NCI-H1105 (cell line): ENCODE results near the gene UBA7.
A peak's percentile ranks its signal among the peaks of the same experiment; 100 is the strongest.

Experiments used
- DNase-seq: peaks from one replicate; lab custom pipeline; 2025; lab: John Stamatoyannopoulos, UW

UBA7 gene

GRCh38 chr3:49805897-49806701, 7.7 kb downstream of the UBA7 start:
- no peak for DNase-seq

DNA sequence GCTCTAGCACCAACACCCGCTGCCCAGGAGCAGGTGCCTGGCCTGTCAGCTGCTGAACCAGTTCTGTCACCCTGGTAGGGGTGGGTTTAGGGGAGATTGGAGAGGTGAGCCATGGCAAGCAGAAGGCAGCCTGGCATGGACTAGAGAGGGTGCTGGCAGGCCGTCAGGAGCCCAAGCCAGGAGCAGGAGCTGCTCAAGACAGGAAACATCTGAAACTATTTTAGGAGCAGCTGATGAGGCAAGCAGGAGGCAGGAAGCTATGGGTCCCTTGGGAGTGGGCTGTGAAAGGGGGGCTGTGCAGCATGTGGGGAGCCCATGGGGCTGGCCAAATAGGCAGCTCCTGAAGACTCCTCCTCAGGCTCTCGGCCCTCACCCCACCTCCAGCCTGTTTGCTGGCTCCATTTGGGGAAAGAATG, 8.4 kb downstream of the UBA7 start:
- no peak for DNase-seq

GRCh38 chr3:49804141-49805041, 9.4 kb downstream of the UBA7 start:
- DNase-seq: no peak

- DNase-seq: peak; percentile 21
Observed at GRCh38 chr3:49803465-49804140, 10.2 kb downstream of the UBA7 start.

GRCh38 chr3:49802719-49803464, 10.9 kb downstream of the UBA7 start, which contains the start of gene INKA1:
Gene INKA1 (plus strand): TSS chr3:49803261. CDS start chr3:49803393, 132 bp downstream.
- DNase-seq: peak; percentile 66

- no peak for DNase-seq
Observed at GRCh38 chr3:49801160-49801559, 12.6 kb downstream of the UBA7 start.

GRCh38 chr3:49799761-49800160, 14.0 kb downstream of the UBA7 start, which contains the start of gene CDHR4:
Gene CDHR4 (minus strand): TSS chr3:49799873. CDS start chr3:49799812, 61 bp downstream.
- no peak for DNase-seq

DNA sequence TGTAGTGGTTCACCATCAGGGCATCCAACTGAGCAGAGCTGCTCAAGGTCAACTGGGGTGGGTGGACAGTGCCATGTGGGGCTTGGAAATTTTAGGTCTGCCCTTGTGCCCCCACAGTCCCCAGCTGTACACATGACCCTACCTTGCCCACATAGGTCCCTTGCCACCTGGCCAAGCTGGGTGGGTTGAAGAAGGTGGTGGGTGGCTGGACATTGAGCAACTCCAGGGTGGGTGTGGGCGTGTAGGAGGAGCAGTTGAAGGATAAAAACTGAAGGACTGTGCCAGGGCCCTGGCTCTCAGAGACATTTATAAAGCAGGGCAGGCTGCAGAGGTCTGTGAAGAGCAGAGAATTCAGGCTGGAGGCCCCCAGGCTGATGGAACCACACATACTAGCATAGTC, 14.6 kb downstream of the UBA7 start:
- no peak for DNase-seq

GRCh38 chr3:49794926-49795905, 18.5 kb downstream of the UBA7 start:
- DNase-seq: no peak

- no peak for DNase-seq
Observed at GRCh38 chr3:49794431-49794830, 19.3 kb downstream of the UBA7 start.

- DNase-seq: no peak
Observed at GRCh38 chr3:49793486-49794085, 20.2 kb downstream of the UBA7 start.

DNA sequence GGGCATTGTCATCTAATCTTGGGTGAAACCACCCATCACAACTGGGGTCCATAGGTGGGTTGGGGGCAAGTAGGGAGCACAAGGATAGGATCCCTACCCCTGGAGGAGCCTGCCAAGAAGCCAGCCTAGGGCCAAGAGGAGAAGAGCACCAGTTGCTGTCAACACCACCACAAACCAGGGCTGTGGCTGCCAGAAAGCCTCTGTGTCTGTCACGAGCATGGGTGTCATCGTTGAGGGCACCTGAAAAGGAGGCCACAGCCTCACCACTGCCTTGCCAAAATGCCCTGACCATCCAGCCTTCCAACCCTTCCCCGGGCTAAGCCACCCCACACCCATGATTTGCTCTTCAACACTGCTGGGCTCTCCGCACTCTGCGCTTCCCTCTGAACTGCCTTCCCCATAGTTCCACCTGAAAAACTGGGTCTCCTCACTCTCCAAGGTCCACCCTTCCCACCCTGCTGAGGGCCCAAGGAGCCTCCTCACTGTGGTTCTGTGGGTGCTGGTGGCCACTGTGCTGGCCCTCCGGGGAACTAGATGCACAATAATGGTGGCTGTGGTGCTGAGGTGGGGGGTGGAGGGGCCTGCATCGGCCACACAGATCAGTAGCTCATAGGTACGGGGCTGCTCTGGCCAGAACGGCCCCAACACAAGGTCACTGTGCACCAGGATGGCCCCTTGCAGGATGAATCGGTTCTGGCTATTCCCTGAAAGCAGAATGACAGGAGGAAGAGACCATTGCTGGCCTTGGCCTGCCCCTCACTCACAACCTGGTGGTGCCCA, 21.2 kb downstream of the UBA7 start:
- DNase-seq: no peak

GRCh38 chr3:49791571-49791970, 22.2 kb downstream of the UBA7 start:
- DNase-seq: no peak

- DNase-seq: no peak
Observed at GRCh38 chr3:49790626-49791411, 22.9 kb downstream of the UBA7 start.

GRCh38 chr3:49788056-49788455, 25.7 kb downstream of the UBA7 start:
- no peak for DNase-seq

DNA sequence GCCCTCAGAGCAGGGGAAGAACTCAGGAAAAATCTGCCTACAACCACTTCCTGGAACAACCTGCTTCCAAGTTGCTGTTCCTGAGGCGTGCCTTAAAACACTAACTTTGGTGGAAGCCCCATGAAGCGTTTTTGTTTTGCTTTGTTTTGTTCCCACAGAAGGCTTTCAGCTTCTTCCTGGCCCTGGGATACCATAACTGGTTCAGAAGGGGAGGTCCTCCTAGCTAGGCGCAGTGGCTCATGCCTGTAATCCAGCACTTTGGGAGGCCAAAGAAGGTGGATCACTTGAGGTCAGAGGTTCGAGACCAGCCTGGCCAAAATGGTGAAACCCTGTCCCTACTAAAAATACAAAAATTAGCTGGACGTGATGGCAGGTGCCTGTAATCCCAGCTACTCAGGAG, 26.2 kb downstream of the UBA7 start:
- DNase-seq: no peak

DNA sequence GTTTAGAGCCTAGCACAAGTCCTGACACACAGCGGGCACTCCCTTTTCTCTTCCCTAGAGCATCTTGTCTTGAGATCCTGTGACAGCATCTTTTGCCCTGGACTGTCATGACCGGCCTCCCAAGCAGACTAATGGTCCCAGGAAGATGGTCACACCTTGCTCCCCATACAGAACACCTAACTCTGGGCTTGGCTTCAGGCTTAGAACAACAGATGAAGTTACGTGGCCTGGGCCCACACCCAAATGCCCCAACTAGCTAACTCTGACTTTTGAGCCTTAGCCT, 26.6 kb downstream of the UBA7 start:
- no peak for DNase-seq

DNA sequence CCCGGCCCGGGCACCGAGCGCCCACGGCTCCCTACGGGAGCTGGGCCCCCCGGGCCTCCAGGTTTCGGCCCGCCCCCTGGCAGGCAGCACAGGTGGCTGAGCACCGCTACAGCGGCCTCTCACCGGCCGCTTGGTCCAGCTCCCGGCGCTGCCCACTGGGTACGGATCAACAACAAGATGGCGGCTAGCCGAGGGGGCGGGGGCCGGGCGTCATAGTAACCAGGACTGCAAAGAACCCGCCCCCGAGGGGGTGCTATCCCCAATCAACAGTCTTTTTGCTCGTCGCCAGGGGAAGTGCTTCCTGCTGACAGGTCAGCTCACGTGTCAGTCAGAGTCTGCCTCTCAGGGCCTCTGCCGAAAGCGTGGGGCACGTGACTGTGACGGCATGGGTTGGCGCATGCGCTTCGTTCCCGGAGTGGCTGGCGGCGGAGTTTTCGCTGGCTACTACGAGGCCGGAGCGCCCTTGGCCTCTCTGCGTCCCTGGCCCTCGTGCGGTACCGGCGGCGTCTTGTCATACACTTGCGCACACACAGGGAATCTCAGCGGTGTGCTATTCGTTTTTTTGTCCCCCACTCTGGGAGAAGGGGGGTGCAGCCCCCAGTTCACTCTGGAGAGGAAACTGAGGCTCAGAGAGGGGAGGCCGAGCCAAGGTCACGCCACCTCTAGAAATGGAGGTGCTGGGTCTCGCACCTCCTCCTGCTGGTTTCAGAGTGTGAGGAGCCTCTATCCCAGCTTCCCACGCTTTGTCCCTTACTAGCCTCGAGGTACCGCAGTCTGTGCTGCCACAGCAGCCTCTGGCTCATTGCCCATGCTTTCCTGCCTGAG, 27.2 kb downstream of the UBA7 start, which contains the start of gene IP6K1:
Gene IP6K1 (minus strand): TSS at position 186 of the 825 bp plus-strand sequence. CDS start 38,502 bp downstream, outside the sequence.
- DNase-seq: peak; percentile 93
